T-helper 2 cell treated with Interferon-gamma antibody and Interleukin-4, amounts not matched to agents 5 μg/mL and 100 μg/mL, for 36 hours (primary cell): ENCODE data around the gene NHLRC1.

ENCODE experiments used
- DNase-seq: peaks from one replicate; pipeline ENCODE4 v3.0.0; 2021; ENCODE audit warnings: low spot score
- H3K27ac Mint-ChIP-seq: one replicate; pipeline ENCODE4 v1.8.0; 2021; ENCODE audit warnings: mild to moderate bottlenecking, mixed read lengths
- H3K27me3 Mint-ChIP-seq: one replicate; pipeline ENCODE4 v1.8.0; 2021; ENCODE audit warnings: low read depth, mixed read lengths
- H3K36me3 Mint-ChIP-seq: one replicate; pipeline ENCODE4 v1.8.0; 2021; ENCODE audit warnings: low read depth, mixed read lengths
- H3K4me1 Mint-ChIP-seq: one replicate; pipeline ENCODE4 v1.8.0; 2021; ENCODE audit warnings: low read depth, mixed read lengths
- H3K4me3 Mint-ChIP-seq: one replicate; pipeline ENCODE4 v1.8.0; 2022; ENCODE audit warnings: mild to moderate bottlenecking, moderate library complexity, mixed read lengths
- H3K9me3 Mint-ChIP-seq: one replicate; pipeline ENCODE4 v1.8.0; 2021; ENCODE audit warnings: mixed read lengths

NHLRC1 gene

DNA sequence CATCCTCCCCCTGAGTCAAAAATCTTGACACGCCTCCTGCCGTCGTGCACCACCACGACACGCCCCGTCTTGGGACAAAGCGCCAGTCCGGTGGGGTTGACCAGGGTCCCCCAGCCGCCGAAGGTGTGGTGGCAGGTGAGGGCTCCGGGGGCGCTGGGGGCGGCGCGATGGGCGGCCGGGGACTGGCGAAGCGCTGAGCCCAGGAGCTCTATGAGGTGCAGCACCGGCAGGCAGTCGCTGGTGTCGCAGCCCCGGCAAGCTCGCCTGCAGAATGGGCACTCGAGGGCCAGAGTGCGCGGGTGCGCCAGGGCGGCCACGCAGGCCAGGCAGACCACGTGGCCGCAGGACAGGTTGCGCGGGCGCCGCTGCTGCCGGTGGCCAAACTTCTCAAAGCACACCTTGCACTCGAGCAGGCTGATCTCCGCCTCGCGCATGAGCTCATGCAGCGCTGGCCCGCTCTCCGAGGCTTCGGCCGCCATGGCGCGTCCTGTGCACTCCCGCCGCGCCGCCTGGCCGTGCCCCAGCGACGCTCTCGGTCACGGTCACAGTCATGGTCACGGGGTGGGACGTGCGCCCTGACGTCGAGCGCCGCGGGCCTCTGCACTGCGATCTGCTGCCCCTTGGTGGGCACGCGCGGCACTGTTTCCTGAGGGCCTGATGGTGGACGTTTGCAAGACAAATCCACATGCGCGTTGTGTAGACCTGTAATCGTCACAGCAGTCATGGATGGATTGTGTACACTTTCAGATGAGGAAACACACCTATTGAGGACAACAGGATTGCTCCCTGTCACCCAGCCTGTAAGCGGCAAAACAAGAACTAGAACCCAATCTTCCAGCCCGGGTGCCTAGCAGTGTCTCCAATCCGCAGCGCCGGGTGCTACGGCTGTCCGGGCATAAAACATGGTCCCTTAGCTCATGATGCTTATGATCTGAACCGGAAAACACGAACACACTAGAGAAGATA is at the start of gene NHLRC1:
Gene NHLRC1 (minus strand): TSS at position 550 of the 966 bp plus-strand sequence. CDS start 71 bp downstream, at position 479.
- H3K27me3 Mint-ChIP-seq = peaks cover 64% of the 10 kb centered on the region
- no peaks in the 10 kb centered on the region for H3K36me3 Mint-ChIP-seq

DNA sequence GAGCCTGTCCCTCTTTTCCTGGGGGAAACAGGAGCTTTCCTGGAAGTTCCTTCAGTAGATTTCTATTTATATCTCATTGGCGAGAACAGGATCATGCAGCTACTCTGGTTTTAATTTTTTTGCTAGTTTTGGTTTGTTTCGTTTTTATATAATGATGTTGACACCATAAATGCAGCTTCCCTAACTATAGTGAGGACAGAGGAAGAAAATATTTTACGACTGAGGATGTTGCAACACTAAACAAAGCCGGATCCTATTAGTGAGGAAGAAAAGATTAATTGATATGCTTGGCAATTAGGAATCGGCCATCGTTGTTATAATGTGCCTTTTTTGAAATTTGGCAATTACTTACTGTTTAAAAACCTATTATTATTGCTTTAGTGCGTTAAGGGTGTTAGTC is 49.4 kb upstream of the NHLRC1 start:
- Mint-ChIP-seq H3K4me1 (no peaks in the 10 kb centered on the region), H3K36me3 (peaks cover 33% of the 10 kb centered on the region), H3K4me3 (no peak overlapping the region), H3K27ac (no peak overlapping the region), H3K27me3 (no peaks in the 10 kb centered on the region), H3K9me3 (peaks cover 9% of the 10 kb centered on the region)
- no peak for DNase-seq

More for the DNA sequence above, at the start of gene NHLRC1:
- H3K4me1 Mint-ChIP-seq = peaks cover 10% of the 10 kb centered on the region
- peak within 1 kb of the TSS; percentile 80 for H3K4me3 Mint-ChIP-seq
- H3K27ac Mint-ChIP-seq = no peak within 1 kb of the TSS
- DNase-seq = peak; percentile 73
- H3K9me3 Mint-ChIP-seq = no peaks in the 10 kb centered on the region

DNA sequence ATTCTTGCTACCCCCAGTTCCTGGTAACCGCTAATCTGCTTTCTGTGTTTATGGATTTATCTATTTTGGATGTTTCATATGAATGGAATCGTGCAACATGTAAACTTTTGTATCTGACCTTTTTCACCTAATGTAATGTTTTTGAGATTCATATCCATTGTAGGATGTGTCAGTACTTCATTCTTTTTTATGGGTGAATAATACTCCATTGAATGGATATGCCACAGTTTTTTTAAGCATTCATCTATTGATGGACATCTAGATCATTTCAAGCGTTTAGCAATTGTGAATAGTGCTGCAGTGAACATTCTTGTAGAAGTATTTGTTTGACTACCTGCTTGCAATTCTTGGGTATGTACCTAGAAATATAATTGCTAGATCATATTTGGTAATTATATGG is 45.8 kb upstream of the NHLRC1 start:
- no peaks in the 10 kb centered on the region for H3K27me3 Mint-ChIP-seq
- peaks cover 9% of the 10 kb centered on the region for H3K9me3 Mint-ChIP-seq
- DNase-seq = no peak
- H3K36me3 Mint-ChIP-seq = peaks cover 18% of the 10 kb centered on the region
- no peak overlapping the region for H3K27ac Mint-ChIP-seq
- no peak overlapping the region for H3K4me3 Mint-ChIP-seq
- H3K4me1 Mint-ChIP-seq = no peaks in the 10 kb centered on the region

DNA sequence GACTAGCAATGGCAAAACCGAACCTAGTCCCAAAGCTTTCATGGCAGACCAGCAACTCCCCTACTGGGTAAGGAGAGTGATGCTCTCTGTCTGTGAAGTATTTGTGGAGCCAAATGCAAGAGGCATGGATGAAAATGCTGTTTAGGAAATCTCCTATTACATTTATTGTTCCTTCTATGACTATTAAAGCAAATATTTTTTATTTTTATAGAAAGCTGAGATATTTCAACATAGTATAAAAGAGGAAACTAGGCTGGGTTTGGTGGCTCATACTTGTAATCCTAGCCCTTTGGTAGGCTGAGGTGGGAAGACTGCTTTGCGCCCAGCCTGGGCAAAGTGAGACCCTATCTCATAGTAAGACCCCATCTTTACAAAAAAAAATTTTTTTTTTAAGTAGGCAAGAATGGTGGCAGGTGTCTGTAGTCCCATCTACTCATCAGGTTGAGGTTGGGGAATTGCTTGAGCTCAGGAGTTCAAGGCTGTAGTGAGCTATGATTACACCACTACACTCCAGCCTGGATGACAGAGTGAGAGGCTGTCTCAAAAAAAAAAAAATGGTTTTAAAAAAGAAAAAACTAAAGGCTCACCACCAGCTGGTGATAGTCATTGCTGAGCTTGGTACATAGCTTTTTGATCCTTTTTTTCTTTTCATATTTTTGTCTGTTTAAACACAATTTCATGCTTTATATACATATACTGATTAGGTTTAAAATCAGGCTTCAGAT is 44.0 kb upstream of the NHLRC1 start:
- Mint-ChIP-seq H3K27ac (no peak overlapping the region), H3K36me3 (peaks cover 25% of the 10 kb centered on the region), H3K4me1 (peaks cover 3% of the 10 kb centered on the region), H3K9me3 (peaks cover 9% of the 10 kb centered on the region), H3K27me3 (no peaks in the 10 kb centered on the region), H3K4me3 (no peak overlapping the region)
- DNase-seq = no peak

DNA sequence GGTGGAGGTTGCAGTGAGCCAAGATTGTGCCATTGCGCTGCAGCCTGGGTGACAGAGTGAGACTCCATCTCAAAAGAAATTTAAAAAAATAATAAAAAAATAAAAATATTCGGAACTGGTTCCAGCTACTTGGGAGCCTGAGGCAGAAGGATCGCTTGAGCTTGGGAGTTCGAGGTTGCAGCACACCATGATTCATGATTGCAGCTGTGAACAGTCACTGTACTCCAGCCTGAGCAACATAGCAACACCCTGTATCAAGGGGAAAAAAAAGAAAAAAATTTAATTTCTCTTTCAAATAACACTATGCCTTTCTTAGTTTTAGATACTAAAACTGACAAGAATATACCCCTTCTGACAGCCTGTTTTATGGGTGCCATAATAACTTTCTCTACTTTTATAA is 43.3 kb upstream of the NHLRC1 start:
- Mint-ChIP-seq H3K9me3 (peaks cover 9% of the 10 kb centered on the region), H3K36me3 (peaks cover 31% of the 10 kb centered on the region), H3K27ac (no peak overlapping the region), H3K4me3 (no peak overlapping the region), H3K27me3 (no peaks in the 10 kb centered on the region), H3K4me1 (peaks cover 10% of the 10 kb centered on the region)
- no peak for DNase-seq

DNA sequence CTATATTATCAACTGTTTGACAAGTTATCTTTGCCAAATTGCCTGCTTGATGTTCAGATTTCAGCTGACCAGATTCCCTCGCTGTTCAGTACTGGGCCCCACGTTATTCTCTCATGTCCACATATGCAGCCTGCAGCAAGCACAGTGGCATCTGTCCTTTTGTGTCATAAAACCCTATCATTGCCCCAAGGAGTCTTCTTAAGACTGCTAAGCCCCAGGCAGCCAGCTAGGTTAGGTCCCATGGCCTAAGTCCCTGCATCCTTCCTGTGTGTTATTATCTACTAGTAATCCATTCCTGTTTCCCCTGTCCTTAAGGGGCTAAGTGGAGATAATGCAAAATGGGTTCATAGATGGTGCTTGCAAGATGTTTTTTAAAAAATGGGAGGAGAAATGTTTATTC is 39.9 kb upstream of the NHLRC1 start:
- Mint-ChIP-seq H3K27me3 (no peaks in the 10 kb centered on the region), H3K4me3 (no peak overlapping the region), H3K27ac (no peak overlapping the region), H3K36me3 (peaks cover 22% of the 10 kb centered on the region), H3K4me1 (peaks cover 10% of the 10 kb centered on the region), H3K9me3 (no peaks in the 10 kb centered on the region)
- no peak for DNase-seq

DNA sequence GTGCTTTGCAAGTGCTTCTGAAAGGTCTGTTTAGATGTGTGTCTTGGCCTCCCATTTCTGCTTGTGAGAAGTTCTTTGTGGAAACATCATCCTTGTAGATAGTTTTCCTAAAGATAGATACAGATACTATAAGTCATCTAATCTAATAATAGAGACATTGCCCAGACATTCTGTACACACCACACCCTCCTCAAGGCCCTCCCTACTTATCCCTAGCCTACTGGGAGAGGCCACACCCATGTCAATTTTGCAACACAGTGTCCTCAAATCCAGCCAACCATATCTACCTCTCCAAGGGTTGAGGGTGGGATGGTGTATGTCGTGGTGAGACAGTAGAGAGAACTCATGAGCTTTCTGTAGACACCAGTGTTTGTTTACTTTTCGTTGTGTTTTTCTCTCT is 39.0 kb upstream of the NHLRC1 start:
- no peak for DNase-seq
- no peak overlapping the region for H3K4me3 Mint-ChIP-seq
- H3K9me3 Mint-ChIP-seq = no peaks in the 10 kb centered on the region
- H3K27me3 Mint-ChIP-seq = no peaks in the 10 kb centered on the region
- H3K4me1 Mint-ChIP-seq = peaks cover 12% of the 10 kb centered on the region
- H3K27ac Mint-ChIP-seq = peak overlapping the region; percentile 52
- peaks cover 22% of the 10 kb centered on the region for H3K36me3 Mint-ChIP-seq

DNA sequence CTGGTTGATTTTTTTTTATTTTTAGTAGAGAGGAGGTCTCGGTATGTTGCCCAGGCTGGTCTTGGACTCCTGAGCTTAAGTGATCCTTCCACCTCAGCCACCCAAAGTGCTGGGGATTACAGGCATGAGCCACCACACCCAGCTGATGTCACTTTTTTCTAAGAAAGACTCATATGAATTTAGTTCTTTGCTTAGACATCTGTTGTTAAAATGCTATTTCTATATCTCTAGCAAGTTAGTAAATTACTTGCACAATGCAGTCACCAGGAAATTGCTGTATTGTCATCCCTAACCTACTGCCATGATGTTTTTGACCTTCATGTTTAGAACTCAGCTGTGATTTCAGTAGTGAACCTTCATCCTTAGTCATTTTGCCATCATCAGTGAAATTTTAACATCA is 38.4 kb upstream of the NHLRC1 start:
- no peak overlapping the region for H3K4me3 Mint-ChIP-seq
- no peaks in the 10 kb centered on the region for H3K27me3 Mint-ChIP-seq
- H3K4me1 Mint-ChIP-seq = peaks cover 17% of the 10 kb centered on the region
- no peak for DNase-seq
- peak overlapping the region; percentile 52 for H3K27ac Mint-ChIP-seq
- peaks cover 24% of the 10 kb centered on the region for H3K36me3 Mint-ChIP-seq
- H3K9me3 Mint-ChIP-seq = no peaks in the 10 kb centered on the region

DNA sequence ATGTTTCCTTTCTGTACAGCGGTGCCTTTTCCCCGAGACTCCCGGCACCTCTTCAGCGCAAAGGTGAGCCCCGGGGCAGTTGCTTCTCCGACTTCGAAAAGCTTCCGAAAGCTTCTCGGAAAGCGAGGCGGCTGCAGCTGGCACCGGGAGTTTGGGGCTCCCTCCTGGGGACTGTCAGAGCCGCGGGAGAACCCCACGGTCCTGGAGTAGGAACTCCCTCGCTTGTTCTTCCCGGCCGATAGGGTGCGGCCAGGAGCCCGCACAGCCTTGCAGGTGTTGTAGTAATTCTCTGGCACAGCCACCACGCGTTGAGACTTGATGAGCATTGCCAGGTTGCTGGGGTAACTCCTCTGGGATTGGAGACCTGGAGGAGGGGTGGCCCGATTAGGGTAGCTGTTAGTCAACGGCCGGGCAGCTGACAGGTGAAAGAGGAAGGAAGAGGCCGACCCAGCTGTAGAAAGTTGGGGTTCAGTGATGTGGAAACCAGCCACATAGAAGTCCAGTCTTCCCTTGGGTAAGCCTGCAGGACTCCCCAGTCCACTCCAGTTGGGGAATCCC is 33.5 kb upstream of the NHLRC1 start:
- DNase-seq = peak; percentile 37
- Mint-ChIP-seq H3K36me3 (peaks cover 9% of the 10 kb centered on the region), H3K27me3 (no peaks in the 10 kb centered on the region), H3K4me3 (peak overlapping the region; percentile 85), H3K4me1 (peaks cover 22% of the 10 kb centered on the region), H3K9me3 (no peaks in the 10 kb centered on the region), H3K27ac (peak overlapping the region; percentile 50)

DNA sequence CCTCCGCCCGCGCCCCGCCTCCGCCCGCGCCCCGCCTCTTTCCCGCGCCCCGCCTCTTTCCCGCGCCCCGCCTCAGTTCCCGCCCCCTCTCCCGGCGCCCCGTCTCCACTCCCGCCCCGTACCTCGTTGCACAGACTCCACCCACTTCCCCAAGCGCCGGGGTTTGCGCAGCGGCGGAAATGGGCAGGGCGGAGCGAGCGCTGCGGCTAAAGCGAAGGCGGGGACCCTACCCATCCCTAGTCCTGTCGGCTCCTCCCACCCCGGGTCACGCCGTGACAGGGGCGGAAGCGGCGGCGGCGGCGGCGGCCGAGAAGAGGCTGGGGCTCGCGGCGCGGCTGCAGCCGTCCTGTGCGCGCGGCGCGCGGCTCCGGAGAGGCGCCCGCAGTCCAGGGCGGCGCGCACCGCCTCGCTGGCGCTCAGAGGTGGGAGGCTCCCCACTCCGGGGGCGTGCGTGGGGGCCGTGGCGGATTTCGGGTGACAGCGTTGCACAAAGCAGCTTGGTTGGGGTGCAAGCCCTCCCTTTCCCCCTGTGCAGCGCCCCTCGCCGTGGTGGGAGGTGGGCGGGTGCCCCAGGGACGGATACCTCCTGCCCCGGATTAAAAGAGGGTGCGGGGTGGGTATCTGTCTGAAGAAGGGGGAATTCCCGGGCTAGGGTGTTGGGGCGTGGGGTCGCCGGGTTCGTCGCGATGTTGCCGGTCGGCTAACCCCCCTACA is 32.8 kb upstream of the NHLRC1 start, which contains the start of gene KDM1B:
Gene KDM1B (plus strand): TSS at position 273 of the 714 bp plus-strand sequence. CDS start 4,474 bp downstream, outside the sequence.
- Mint-ChIP-seq H3K36me3 (peaks cover 12% of the 10 kb centered on the region), H3K9me3 (no peaks in the 10 kb centered on the region), H3K27me3 (no peaks in the 10 kb centered on the region), H3K4me3 (peak within 1 kb of the TSS; percentile 99), H3K27ac (peak within 1 kb of the TSS; percentile 96), H3K4me1 (peaks cover 20% of the 10 kb centered on the region)
- peak; percentile 98 for DNase-seq

DNA sequence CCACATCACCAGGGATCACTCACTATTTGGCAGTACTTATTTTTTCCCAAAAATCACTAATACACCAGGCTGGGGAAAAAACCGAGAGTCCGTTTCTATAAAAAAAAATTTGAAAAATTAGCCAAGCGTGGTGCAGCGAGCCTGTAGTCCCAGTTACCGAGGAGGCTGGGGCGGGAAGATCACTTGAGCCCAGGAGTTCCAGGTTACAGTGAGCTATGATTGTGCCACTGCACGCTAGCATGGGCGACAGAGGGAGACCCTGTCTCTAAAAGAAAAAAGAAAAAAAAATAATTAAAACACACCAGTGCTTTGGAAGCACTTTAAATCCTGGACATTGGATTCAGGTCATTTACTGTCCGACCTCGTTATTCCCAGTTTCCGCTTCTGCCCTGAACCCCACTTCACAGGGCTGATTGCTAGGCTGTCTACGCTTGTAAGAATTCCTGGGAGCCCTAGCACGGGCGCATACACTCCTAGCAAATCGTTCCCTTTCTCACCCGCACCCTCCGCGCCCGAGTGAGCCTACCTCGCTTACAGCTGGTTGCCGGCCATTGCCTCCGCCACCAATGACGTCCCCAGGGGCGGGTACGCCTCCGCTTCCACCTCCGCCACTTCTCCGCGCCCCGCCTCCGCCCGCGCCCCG is 32.2 kb upstream of the NHLRC1 start, which contains the start of gene TPMT:
Gene TPMT (minus strand): TSS at position 571 of the 643 bp plus-strand sequence. CDS start 5,950 bp downstream, outside the sequence.
- Mint-ChIP-seq H3K27ac (peak within 1 kb of the TSS; percentile 96), H3K4me1 (peaks cover 20% of the 10 kb centered on the region), H3K27me3 (no peaks in the 10 kb centered on the region), H3K4me3 (peak within 1 kb of the TSS; percentile 99), H3K9me3 (no peaks in the 10 kb centered on the region), H3K36me3 (peaks cover 8% of the 10 kb centered on the region)
- DNase-seq = no peak

DNA sequence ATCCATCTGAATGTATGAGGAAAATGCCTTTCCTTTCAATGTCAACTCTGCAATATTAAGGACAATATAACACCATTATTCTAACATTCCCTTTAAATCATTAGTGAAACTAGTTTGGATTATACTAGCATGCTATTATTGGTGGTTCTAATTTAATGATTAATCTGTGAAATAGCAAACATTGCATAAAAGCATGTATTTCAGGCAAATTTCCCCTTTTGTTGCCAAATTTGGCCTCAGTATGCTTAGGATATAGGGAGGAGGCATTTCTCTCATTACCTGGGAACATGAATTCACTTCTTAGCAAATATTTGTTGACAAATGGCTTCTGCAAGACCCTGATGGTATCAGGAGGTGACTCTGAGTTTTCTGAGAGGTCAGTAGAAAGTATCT is 30.8 kb upstream of the NHLRC1 start:
- Mint-ChIP-seq H3K36me3 (peaks cover 8% of the 10 kb centered on the region), H3K27me3 (no peaks in the 10 kb centered on the region), H3K4me1 (peaks cover 22% of the 10 kb centered on the region), H3K27ac (peak overlapping the region; percentile 37), H3K9me3 (no peaks in the 10 kb centered on the region), H3K4me3 (no peak overlapping the region)
- DNase-seq = no peak

DNA sequence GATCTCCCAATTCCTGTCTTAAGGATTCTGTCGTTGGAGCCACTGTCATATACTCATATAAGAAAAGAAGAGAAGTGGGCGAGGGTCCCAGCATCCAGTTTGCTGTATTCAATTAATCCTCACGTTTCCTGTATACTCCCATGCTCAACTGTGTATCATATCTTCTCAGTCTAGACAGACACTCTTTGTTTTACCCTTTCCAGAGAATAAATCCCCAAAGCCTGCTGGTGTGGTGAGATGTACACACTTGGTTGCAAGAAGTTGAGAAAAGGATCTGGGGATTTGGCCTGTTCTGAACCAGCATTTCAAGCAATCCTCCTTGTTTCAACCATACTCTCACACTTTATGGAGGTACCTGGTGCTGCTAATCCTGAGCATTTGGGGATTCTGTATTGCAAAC is 29.3 kb upstream of the NHLRC1 start:
- peaks cover 23% of the 10 kb centered on the region for H3K4me1 Mint-ChIP-seq
- H3K27ac Mint-ChIP-seq = no peak overlapping the region
- H3K36me3 Mint-ChIP-seq = peaks cover 15% of the 10 kb centered on the region
- H3K4me3 Mint-ChIP-seq = no peak overlapping the region
- no peak for DNase-seq
- H3K27me3 Mint-ChIP-seq = no peaks in the 10 kb centered on the region
- H3K9me3 Mint-ChIP-seq = no peaks in the 10 kb centered on the region
